Fibroblast of lung (primary cell): ENCODE data around the gene TMEM72.

Experiments used
- EZH2 ChIP-seq: IDR thresholded peaks from 2 replicates; pipeline ENCODE4 v1.5.1; 2012; ENCODE audit warnings: low read length, control low read depth, mild to moderate bottlenecking; ENCODE audit errors: missing control alignments
- TF ChIP-seq, protein P1 (sequence below), 2 donors: IDR thresholded peaks in 1 of 2; conservative IDR thresholded peaks in 1 of 2; 1 replicate in 1 of 2; 2 replicates in 1 of 2; pipeline ENCODE4 v1.5.1; 2011 to 2012; ENCODE audit warnings: low read length in 2 of 2, control low read depth in 1 of 2, inconsistent platforms in 1 of 2, low read depth in 1 of 2, mild to moderate bottlenecking in 1 of 2

DNA sequence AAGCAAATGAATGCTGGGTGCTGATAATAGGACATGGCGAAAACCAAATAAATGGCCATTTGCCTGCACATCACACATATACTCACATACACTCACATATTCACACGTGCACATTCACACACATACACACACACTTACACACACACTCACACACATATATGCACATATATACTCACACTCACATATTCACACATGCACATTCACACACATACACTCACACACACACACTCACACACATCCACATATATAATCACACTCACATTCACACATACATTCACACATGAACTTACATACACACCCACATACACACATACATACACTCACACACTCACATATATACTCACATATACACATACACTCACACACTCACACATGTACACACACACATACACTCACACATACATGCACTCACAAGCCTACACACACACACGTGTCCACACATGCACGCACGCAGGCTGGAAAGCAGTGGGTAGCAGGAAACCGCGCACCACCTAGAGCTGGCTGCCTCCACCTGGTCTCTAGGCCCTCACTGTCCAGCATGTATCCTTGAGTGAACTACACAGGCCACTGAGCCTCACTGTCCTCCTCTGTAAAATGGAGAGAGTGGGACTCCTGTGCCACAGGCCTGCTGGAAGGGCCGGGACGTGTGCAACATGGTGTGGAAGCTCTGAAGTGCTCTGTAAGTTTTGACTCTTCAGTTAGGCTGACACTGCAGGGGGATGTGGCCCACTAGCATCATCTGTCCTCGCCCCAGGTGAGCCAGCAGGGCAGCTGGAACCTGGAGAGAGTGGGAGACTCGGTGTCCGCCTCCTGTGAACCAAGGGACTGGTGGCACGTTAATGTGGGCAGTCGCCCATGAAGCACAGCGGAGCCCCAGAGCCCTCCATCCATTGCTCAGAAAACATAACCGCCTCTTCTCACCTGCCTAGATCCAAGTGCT lies 14.9 kb downstream of the TMEM72 start:
- TF ChIP-seq, protein P1, sequence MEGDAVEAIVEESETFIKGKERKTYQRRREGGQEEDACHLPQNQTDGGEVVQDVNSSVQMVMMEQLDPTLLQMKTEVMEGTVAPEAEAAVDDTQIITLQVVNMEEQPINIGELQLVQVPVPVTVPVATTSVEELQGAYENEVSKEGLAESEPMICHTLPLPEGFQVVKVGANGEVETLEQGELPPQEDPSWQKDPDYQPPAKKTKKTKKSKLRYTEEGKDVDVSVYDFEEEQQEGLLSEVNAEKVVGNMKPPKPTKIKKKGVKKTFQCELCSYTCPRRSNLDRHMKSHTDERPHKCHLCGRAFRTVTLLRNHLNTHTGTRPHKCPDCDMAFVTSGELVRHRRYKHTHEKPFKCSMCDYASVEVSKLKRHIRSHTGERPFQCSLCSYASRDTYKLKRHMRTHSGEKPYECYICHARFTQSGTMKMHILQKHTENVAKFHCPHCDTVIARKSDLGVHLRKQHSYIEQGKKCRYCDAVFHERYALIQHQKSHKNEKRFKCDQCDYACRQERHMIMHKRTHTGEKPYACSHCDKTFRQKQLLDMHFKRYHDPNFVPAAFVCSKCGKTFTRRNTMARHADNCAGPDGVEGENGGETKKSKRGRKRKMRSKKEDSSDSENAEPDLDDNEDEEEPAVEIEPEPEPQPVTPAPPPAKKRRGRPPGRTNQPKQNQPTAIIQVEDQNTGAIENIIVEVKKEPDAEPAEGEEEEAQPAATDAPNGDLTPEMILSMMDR (conservative IDR thresholded peaks at IDR 0.05 in 1 of 2, IDR thresholded peaks at IDR 0.05 in 1 of 2; ENCODE audit: low read depth in 1 of 2, low read length in 2 of 2), result no peak
- no peak for TF ChIP-seq EZH2
